ENCODE results near the gene NPC1. TPM values are rescaled to one million over a fixed set of nuclear protein-coding genes. Genes with fewer than 3 reads are reported as not detected.

The NPC1 gene
- total RNA-seq, 1 experiment from 2014 or later = 63.4 TPM

DNA sequence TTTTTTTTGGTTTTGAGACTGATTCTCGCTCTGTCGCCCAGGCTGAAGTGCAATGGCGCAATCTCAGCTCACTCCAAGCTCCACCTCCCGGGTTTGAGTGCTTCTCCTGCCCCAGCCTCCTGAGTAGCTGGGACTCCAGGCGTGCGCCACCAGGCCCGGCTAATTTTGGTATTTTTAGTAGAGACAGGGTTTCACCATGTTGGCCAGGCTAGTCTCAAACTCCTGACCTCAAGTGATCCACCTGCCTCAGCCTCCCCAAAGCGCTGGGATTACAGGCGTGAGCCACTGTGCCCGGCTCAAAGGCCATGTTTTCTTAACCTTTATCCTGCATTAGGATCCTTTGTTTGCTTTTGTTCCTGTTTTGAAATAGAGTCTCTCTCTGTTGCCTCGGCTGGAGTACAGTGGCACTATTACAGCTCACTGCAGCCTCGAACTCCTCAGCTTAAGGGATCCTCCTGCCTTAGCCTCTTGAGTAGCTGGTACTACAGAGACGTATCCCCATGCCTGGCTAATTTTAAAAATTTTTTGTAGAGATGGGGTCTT lies 41.0 kb downstream of the NPC1 start:
- H3K9me2 ChIP-seq (replicated peaks; ENCODE audit: insufficient read depth, low read length) = no peaks in the 10 kb centered on the region
- H3K27me3 ChIP-seq (ENCODE audit: low read length) = no peaks in the 10 kb centered on the region
- no peaks in the 10 kb centered on the region for H4K20me1 ChIP-seq (ENCODE audit: insufficient read depth, low read depth, low read length)
- H3K4me2 ChIP-seq (ENCODE audit: low read depth, low read length, poor library complexity, severe bottlenecking) = no peak overlapping the region
- H3K79me2 ChIP-seq (ENCODE audit: low read length) = no peaks in the 10 kb centered on the region
- no peaks in the 10 kb centered on the region for H3K9me3 ChIP-seq (ENCODE audit: low read length)
- DNase-seq = no peak
- no peak overlapping the region for H3K4me3 ChIP-seq (ENCODE audit: low read length)
- no peak overlapping the region for H2AFZ ChIP-seq (ENCODE audit: low read length)
- H3K27ac ChIP-seq (ENCODE audit: low read length) = no peak overlapping the region
- H3K36me3 ChIP-seq (ENCODE audit: insufficient read depth, low read length) = peaks cover 28% of the 10 kb centered on the region
- no peak overlapping the region for H3K9ac ChIP-seq (ENCODE audit: low read length)
- no peaks in the 10 kb centered on the region for H3K4me1 ChIP-seq (ENCODE audit: low read length)

DNA sequence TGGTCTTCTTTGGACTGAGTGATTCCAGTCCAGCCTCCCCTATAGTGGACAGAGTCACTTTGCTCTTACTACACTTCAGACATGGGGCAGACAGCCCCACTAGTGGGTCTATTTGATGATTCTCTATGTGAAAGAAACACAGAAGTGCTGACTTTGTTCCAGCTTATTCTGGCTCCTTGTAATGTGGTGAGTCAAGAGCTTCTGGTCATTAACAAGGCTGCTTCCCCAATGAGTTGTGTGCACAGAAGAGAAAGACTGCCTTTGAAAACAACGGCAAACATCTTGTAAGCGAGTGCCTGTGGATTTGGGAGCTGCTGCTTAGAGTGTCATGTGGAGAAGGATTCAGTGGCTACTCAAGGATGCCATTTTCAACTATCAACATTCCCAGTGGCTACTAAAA lies 43.8 kb downstream of the NPC1 start:
- DNase-seq = no peak
- no peaks in the 10 kb centered on the region for H3K9me2 ChIP-seq (replicated peaks; ENCODE audit: insufficient read depth, low read length)
- no peak overlapping the region for H3K27ac ChIP-seq (ENCODE audit: low read length)
- H3K4me1 ChIP-seq (ENCODE audit: low read length) = no peaks in the 10 kb centered on the region
- H3K79me2 ChIP-seq (ENCODE audit: low read length) = no peaks in the 10 kb centered on the region
- no peak overlapping the region for H3K9ac ChIP-seq (ENCODE audit: low read length)
- H3K36me3 ChIP-seq (ENCODE audit: insufficient read depth, low read length) = peaks cover 38% of the 10 kb centered on the region
- no peak overlapping the region for H3K4me2 ChIP-seq (ENCODE audit: low read depth, low read length, poor library complexity, severe bottlenecking)
- no peak overlapping the region for H3K4me3 ChIP-seq (ENCODE audit: low read length)
- no peaks in the 10 kb centered on the region for H3K27me3 ChIP-seq (ENCODE audit: low read length)
- H2AFZ ChIP-seq (ENCODE audit: low read length) = no peak overlapping the region
- H3K9me3 ChIP-seq (ENCODE audit: low read length) = no peaks in the 10 kb centered on the region
- no peaks in the 10 kb centered on the region for H4K20me1 ChIP-seq (ENCODE audit: insufficient read depth, low read depth, low read length)

DNA sequence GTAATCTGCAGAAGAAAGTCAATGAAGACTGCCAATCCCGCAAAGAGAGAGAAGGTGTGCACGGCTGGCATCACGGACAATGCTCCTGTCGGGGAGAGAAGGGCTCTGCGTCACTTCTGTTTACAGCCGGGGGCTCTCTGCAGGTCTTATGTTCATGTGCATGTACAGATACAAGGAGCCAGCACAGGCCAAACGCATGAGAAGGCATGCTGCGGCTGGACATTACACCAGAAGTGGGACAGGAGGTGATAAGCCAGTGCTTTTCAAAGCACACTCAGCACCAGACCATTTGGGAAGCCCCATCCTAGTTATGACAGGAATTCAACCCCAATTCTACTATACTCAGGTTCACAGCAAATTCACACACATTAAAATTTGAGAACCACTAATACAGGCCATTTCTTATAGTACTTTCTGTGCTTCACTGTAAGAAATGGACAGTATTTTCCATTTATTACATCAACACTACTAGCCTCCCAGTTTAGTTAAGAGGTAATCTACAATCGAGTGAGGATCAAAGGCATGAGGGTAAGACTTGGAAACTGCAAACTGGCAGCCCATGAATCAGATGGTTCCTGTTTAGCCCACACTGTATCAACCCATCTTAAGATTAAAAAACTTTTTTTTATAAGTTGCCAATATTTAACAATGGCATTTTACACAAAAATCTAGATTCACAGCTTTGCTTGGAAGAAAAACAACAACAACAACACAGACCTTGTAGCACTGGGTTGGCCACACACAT lies 44.8 kb downstream of the NPC1 start:
- H3K36me3 ChIP-seq (ENCODE audit: insufficient read depth, low read length) = peaks cover 39% of the 10 kb centered on the region
- no peaks in the 10 kb centered on the region for H4K20me1 ChIP-seq (ENCODE audit: insufficient read depth, low read depth, low read length)
- H3K4me3 ChIP-seq (ENCODE audit: low read length) = no peak overlapping the region
- H3K4me1 ChIP-seq (ENCODE audit: low read length) = no peaks in the 10 kb centered on the region
- no peaks in the 10 kb centered on the region for H3K27me3 ChIP-seq (ENCODE audit: low read length)
- H3K9me2 ChIP-seq (replicated peaks; ENCODE audit: insufficient read depth, low read length) = no peaks in the 10 kb centered on the region
- no peak overlapping the region for H2AFZ ChIP-seq (ENCODE audit: low read length)
- H3K9ac ChIP-seq (ENCODE audit: low read length) = no peak overlapping the region
- H3K79me2 ChIP-seq (ENCODE audit: low read length) = no peaks in the 10 kb centered on the region
- H3K9me3 ChIP-seq (ENCODE audit: low read length) = no peaks in the 10 kb centered on the region
- DNase-seq = no peak
- no peak overlapping the region for H3K4me2 ChIP-seq (ENCODE audit: low read depth, low read length, poor library complexity, severe bottlenecking)
- H3K27ac ChIP-seq (ENCODE audit: low read length) = no peak overlapping the region

DNA sequence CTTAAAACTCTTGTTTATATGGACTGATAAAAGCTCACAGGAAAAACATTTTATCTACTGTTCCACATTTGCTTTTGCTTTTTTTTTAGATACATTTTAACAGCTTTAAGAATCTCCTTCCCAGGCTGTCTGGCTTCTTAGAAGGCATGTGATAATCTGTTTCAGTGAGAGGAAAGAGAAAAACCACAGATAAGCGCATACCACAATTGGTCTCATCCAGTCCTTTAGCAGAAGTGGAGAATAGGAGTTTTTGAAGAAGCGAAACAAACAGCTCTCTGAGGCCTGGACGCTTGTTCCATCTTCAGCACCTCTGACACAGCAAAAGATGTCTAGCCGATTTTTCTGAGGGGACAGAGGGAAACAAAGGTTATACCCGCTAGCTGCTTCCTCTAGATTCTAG lies 45.4 kb downstream of the NPC1 start:
- H3K27ac ChIP-seq (ENCODE audit: low read length) = no peak overlapping the region
- H3K4me3 ChIP-seq (ENCODE audit: low read length) = no peak overlapping the region
- no peak overlapping the region for H3K9ac ChIP-seq (ENCODE audit: low read length)
- H3K9me2 ChIP-seq (replicated peaks; ENCODE audit: insufficient read depth, low read length) = no peaks in the 10 kb centered on the region
- H3K4me1 ChIP-seq (ENCODE audit: low read length) = no peaks in the 10 kb centered on the region
- H2AFZ ChIP-seq (ENCODE audit: low read length) = no peak overlapping the region
- H3K27me3 ChIP-seq (ENCODE audit: low read length) = no peaks in the 10 kb centered on the region
- H3K4me2 ChIP-seq (ENCODE audit: low read depth, low read length, poor library complexity, severe bottlenecking) = no peak overlapping the region
- H3K36me3 ChIP-seq (ENCODE audit: insufficient read depth, low read length) = peaks cover 46% of the 10 kb centered on the region
- no peaks in the 10 kb centered on the region for H3K9me3 ChIP-seq (ENCODE audit: low read length)
- DNase-seq = no peak
- H3K79me2 ChIP-seq (ENCODE audit: low read length) = no peaks in the 10 kb centered on the region
- H4K20me1 ChIP-seq (ENCODE audit: insufficient read depth, low read depth, low read length) = no peaks in the 10 kb centered on the region

DNA sequence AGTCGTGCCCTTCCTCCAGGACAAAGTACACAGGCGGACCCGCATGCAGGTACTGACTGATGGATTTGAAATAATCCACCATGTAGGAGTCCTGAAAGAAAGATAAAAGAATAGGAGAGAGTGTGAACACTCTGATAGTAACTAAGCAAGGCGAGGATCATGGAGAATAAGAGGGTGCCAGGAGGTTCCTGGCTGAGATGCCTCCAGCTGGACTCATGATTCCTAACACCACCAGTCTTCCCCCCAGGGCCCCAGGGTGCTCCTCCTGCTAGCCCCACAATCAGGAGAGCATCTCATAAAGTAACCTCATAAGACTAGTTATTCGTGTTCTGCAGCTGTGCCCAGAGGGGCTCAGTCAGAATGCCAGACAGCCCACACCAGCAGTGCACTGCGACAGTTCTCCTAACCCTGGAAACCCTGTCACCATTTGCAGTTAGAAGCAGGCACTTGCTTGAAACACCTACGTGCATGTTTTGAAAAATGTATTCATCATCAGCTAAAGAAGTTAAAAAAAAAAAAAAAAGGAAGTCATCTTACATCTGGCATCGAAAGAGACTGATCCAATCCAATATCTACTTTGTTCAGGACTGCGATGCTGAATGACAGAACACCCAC lies 46.3 kb downstream of the NPC1 start:
- no peaks in the 10 kb centered on the region for H4K20me1 ChIP-seq (ENCODE audit: insufficient read depth, low read depth, low read length)
- peaks cover 48% of the 10 kb centered on the region for H3K36me3 ChIP-seq (ENCODE audit: insufficient read depth, low read length)
- H3K79me2 ChIP-seq (ENCODE audit: low read length) = no peaks in the 10 kb centered on the region
- H3K4me1 ChIP-seq (ENCODE audit: low read length) = no peaks in the 10 kb centered on the region
- no peaks in the 10 kb centered on the region for H3K27me3 ChIP-seq (ENCODE audit: low read length)
- no peak overlapping the region for H2AFZ ChIP-seq (ENCODE audit: low read length)
- H3K27ac ChIP-seq (ENCODE audit: low read length) = no peak overlapping the region
- H3K9me2 ChIP-seq (replicated peaks; ENCODE audit: insufficient read depth, low read length) = no peaks in the 10 kb centered on the region
- H3K9me3 ChIP-seq (ENCODE audit: low read length) = no peaks in the 10 kb centered on the region
- no peak for DNase-seq
- no peak overlapping the region for H3K4me3 ChIP-seq (ENCODE audit: low read length)
- no peak overlapping the region for H3K4me2 ChIP-seq (ENCODE audit: low read depth, low read length, poor library complexity, severe bottlenecking)
- H3K9ac ChIP-seq (ENCODE audit: low read length) = no peak overlapping the region

DNA sequence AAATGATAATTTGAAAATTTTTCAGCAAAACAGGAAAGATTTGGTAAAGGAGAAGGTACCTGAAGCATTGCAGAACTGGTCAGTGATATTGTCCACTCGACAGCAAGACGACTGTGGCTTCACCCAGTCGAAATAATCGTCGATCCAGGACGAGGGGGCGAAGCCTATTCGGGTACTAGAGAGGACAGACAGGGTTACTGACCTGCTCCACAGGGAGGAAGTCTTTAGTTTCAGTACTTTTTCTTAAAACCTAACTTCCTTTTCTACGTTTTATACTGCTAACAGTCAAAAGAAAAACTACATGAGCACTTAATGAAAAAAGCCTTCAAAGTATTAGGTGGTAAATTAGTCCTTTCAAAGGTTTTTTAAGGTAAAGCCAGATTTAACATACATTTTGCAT lies 47.0 kb downstream of the NPC1 start:
- Histone ChIP-seq H3K36me3 (ENCODE audit: insufficient read depth, low read length) (peaks cover 47% of the 10 kb centered on the region), H2AFZ (ENCODE audit: low read length) (no peak overlapping the region), H3K27me3 (ENCODE audit: low read length) (no peaks in the 10 kb centered on the region), H4K20me1 (ENCODE audit: insufficient read depth, low read depth, low read length) (no peaks in the 10 kb centered on the region), H3K9ac (ENCODE audit: low read length) (no peak overlapping the region), H3K9me2 (replicated peaks; ENCODE audit: insufficient read depth, low read length) (no peaks in the 10 kb centered on the region), H3K4me1 (ENCODE audit: low read length) (no peaks in the 10 kb centered on the region), H3K4me3 (ENCODE audit: low read length) (no peak overlapping the region), H3K79me2 (ENCODE audit: low read length) (no peaks in the 10 kb centered on the region), H3K27ac (ENCODE audit: low read length) (no peak overlapping the region), H3K9me3 (ENCODE audit: low read length) (no peaks in the 10 kb centered on the region), H3K4me2 (ENCODE audit: low read depth, low read length, poor library complexity, severe bottlenecking) (no peak overlapping the region)
- no peak for DNase-seq

DNA sequence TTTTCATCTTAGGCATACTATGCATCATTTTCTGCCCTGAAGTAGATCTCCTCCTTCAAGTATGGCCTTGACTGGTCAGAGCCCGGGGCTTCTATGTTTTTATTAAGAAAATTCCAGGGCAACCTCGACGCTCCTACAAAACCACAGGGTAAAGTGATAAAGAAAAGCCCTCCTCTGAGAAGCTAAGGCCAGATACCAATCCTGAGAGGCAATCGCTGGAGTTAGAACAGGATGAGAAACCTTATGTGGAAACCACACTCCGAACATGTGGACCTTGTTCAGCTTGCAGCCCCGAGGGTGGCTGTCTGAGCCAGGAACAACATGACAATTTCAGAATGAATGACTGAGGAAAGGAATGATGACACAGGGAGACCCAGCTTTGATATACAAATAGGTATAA lies 47.4 kb downstream of the NPC1 start:
- no peaks in the 10 kb centered on the region for H3K9me3 ChIP-seq (ENCODE audit: low read length)
- H3K27me3 ChIP-seq (ENCODE audit: low read length) = no peaks in the 10 kb centered on the region
- H3K9me2 ChIP-seq (replicated peaks; ENCODE audit: insufficient read depth, low read length) = no peaks in the 10 kb centered on the region
- H3K4me3 ChIP-seq (ENCODE audit: low read length) = no peak overlapping the region
- H3K9ac ChIP-seq (ENCODE audit: low read length) = no peak overlapping the region
- H3K4me1 ChIP-seq (ENCODE audit: low read length) = no peaks in the 10 kb centered on the region
- no peaks in the 10 kb centered on the region for H4K20me1 ChIP-seq (ENCODE audit: insufficient read depth, low read depth, low read length)
- H3K27ac ChIP-seq (ENCODE audit: low read length) = no peak overlapping the region
- peaks cover 52% of the 10 kb centered on the region for H3K36me3 ChIP-seq (ENCODE audit: insufficient read depth, low read length)
- H3K79me2 ChIP-seq (ENCODE audit: low read length) = no peaks in the 10 kb centered on the region
- no peak overlapping the region for H3K4me2 ChIP-seq (ENCODE audit: low read depth, low read length, poor library complexity, severe bottlenecking)
- H2AFZ ChIP-seq (ENCODE audit: low read length) = no peak overlapping the region
- DNase-seq = no peak

DNA sequence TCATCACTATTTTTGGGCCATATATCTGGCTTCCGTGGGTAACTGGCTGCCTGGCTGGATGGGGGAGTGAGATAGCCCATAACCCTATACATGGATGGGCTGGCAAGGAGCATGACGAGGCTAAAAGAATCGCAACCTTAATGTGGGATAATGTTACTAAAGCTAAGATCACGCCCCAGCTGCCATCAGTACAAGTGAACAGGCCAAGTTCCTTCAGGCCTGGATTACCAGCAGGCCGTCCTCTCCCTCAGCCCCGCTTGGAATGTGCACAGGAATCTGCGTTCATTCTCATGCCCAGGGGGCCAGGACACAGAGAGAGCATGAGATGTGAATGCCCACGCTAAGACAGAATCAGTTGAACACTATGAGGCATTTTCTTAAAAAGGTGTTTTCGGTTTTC lies 48.3 kb downstream of the NPC1 start:
- H3K27me3 ChIP-seq (ENCODE audit: low read length) = no peaks in the 10 kb centered on the region
- H3K4me2 ChIP-seq (ENCODE audit: low read depth, low read length, poor library complexity, severe bottlenecking) = no peak overlapping the region
- peaks cover 54% of the 10 kb centered on the region for H3K36me3 ChIP-seq (ENCODE audit: insufficient read depth, low read length)
- H3K79me2 ChIP-seq (ENCODE audit: low read length) = no peaks in the 10 kb centered on the region
- H3K9me3 ChIP-seq (ENCODE audit: low read length) = no peaks in the 10 kb centered on the region
- H3K9me2 ChIP-seq (replicated peaks; ENCODE audit: insufficient read depth, low read length) = no peaks in the 10 kb centered on the region
- H3K4me1 ChIP-seq (ENCODE audit: low read length) = peaks cover 3% of the 10 kb centered on the region
- H2AFZ ChIP-seq (ENCODE audit: low read length) = no peak overlapping the region
- H4K20me1 ChIP-seq (ENCODE audit: insufficient read depth, low read depth, low read length) = no peaks in the 10 kb centered on the region
- no peak overlapping the region for H3K27ac ChIP-seq (ENCODE audit: low read length)
- no peak overlapping the region for H3K4me3 ChIP-seq (ENCODE audit: low read length)
- DNase-seq = no peak
- H3K9ac ChIP-seq (ENCODE audit: low read length) = no peak overlapping the region

Measured in Karpas-422 (cell line).